Spinal cord (tissue), 10 donors: ENCODE results near the gene EYA3. TPM values are rescaled to one million over a fixed set of nuclear protein-coding genes. Genes with fewer than 3 reads are reported as not detected.
A peak's percentile ranks its signal among the peaks of the same experiment; 100 is the strongest.

Experiments used
- DNase-seq, 6 donors: peaks; one replicate each; pipeline versions ENCODE4 v3.0.0 to v3.0.0-alpha.2; 2013 to 2015; ENCODE audit warnings: low spot score in 6 of 6, low read depth in 4 of 6
- H3K27ac ChIP-seq: one replicate; pipeline ENCODE4 v1.5.1; 2013; ENCODE audit warnings: low read depth, low read length, control low read depth
- H3K27me3 ChIP-seq: one replicate; pipeline ENCODE4 v1.6.1; 2013; ENCODE audit warnings: low read length; ENCODE audit not compliant: control insufficient read depth, insufficient read depth
- H3K36me3 ChIP-seq: one replicate; pipeline ENCODE4 v1.6.1; 2013; ENCODE audit warnings: low read length; ENCODE audit not compliant: control insufficient read depth, insufficient read depth
- H3K4me1 ChIP-seq: one replicate; pipeline ENCODE4 v1.6.1; 2013; ENCODE audit warnings: low read length; ENCODE audit not compliant: control insufficient read depth, insufficient read depth
- H3K4me3 ChIP-seq: one replicate; pipeline ENCODE4 v1.5.1; 2013; ENCODE audit warnings: low read depth, low read length, control low read depth
- H3K9me3 ChIP-seq: one replicate; pipeline ENCODE4 v1.6.1; 2013; ENCODE audit warnings: low read length; ENCODE audit not compliant: control insufficient read depth, insufficient read depth
- whole genome bisulfite sequencing: methylation state at CpG from one replicate; pipeline ENCODE4 v1.1.5; 2013; ENCODE audit warnings: missing lambda C conversion rate; ENCODE audit not compliant: insufficient coverage; 5-methylcytosine and 5-hydroxymethylcytosine counted together
- polyA plus RNA-seq, 2 donors: library from polyadenylated mRNA; unstranded; fragments of 120-200 nt; gene quantifications; one replicate each; pipeline ENCODE4 v1.2.1, GENCODE V29; 2013; ENCODE audit not compliant: insufficient read length in 2 of 2
- total RNA-seq, 2 donors: library from RNA; depleted of rRNA in 1 of 2; stranded (reverse); fragments of 120-200 nt in 1 of 2; fragments of >200 nt in 1 of 2; gene quantifications; one replicate each; pipeline versions ENCODE4 v1.2.3 to v1.2.4, GENCODE V29; 2013 to 2014
- donor health status: healthy.

The EYA3 gene
- total and polyA plus RNA-seq, 4 donors = 14.3 to 17.5 (median 15.1) TPM

DNA sequence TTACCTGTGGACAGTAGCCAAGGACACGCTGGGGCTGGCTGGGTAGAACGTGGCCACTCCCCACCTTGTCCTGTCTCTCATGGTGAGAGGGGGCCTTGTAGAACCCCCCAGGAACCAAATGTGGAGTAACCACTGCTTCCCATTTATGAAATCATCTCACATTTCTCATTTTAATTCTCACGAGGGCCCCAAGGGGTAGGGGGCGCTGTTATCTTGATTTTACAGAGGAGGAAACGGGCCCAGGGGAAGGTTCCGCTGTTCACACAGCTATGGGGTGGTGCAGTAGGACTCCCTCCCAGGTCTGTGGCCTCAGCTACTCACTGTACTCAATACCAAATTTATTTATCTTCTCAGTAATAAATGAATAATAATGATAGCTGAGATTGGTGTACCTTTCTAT, 148.1 kb downstream of the EYA3 start:
- WGBS = 67% methylated on average over 2 of the region's 6 CpGs
- Histone ChIP-seq H3K27ac (no peak overlapping the region), H3K9me3 (no peaks in the 10 kb centered on the region), H3K4me1 (peaks cover 1% of the 10 kb centered on the region), H3K4me3 (no peak overlapping the region), H3K27me3 (peaks cover 3% of the 10 kb centered on the region), H3K36me3 (no peaks in the 10 kb centered on the region)
- DNase-seq = no peak

DNA sequence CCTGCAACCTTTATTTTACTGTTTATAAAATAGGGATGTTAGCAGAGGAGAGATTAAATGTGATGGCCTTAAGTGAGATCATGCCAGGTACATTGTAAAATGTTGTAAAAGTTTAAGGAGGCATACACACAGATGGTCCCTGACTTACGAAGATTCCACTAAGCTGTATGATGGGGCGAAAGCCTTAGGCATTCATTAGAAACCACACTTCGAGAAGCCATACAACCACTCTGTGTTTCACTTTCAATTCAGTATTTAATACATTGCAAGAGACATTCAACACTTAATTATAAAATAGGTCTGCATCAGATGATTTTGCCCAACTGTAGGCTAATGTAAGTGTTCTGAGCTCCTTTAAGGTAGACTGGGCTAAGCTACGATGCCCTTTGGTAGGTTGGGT, 149.9 kb downstream of the EYA3 start:
- Histone ChIP-seq H3K4me3 (no peak overlapping the region), H3K27me3 (peaks cover 10% of the 10 kb centered on the region), H3K27ac (no peak overlapping the region), H3K9me3 (no peaks in the 10 kb centered on the region), H3K36me3 (no peaks in the 10 kb centered on the region), H3K4me1 (peaks cover 8% of the 10 kb centered on the region)
- DNase-seq = no peak
- no CpG with 5 or more reads among the region's 4 CpGs for WGBS

DNA sequence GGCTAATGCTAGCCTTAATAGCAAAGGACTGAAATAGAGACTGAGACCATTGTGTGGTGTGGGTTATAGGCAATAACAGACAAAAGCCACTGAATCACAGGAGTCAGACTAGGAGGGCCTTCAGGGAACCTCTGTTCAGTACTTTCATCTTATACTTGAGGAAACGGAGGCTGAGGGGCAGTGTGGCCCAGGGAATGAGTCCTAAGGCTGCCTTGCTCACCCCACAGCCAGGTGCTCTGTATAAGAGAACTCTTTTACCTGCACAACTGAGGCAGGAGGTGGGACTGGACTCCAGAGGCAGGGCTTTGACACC, 150.9 kb downstream of the EYA3 start:
- no CpG with 5 or more reads among the region's 1 CpG for WGBS
- H3K27ac ChIP-seq = no peak overlapping the region
- no peaks in the 10 kb centered on the region for H3K9me3 ChIP-seq
- no peak for DNase-seq
- no peak overlapping the region for H3K4me3 ChIP-seq
- no peaks in the 10 kb centered on the region for H3K36me3 ChIP-seq
- H3K4me1 ChIP-seq = peaks cover 8% of the 10 kb centered on the region
- H3K27me3 ChIP-seq = peaks cover 10% of the 10 kb centered on the region

GRCh38 chr1:27936370-27936769, 152.0 kb downstream of the EYA3 start:
- peaks cover 8% of the 10 kb centered on the region for H3K4me1 ChIP-seq
- DNase-seq = no peak
- H3K27me3 ChIP-seq = peaks cover 10% of the 10 kb centered on the region
- no peaks in the 10 kb centered on the region for H3K36me3 ChIP-seq
- H3K27ac ChIP-seq = no peak overlapping the region
- no peaks in the 10 kb centered on the region for H3K9me3 ChIP-seq
- WGBS = no CpG with 5 or more reads among the region's 5 CpGs
- H3K4me3 ChIP-seq = no peak overlapping the region

- Histone ChIP-seq H3K4me3 (no peak overlapping the region), H3K27me3 (peaks cover 10% of the 10 kb centered on the region), H3K27ac (no peak overlapping the region), H3K36me3 (no peaks in the 10 kb centered on the region), H3K9me3 (no peaks in the 10 kb centered on the region), H3K4me1 (peaks cover 8% of the 10 kb centered on the region)
- WGBS = 66% methylated on average over 7 of the region's 8 CpGs
- no peak for DNase-seq
These were observed 152.7 kb downstream of the EYA3 start for GRCh38 chr1:27935721-27936120.

GRCh38 chr1:27934818-27935549, 153.4 kb downstream of the EYA3 start, which contains the start of gene SMPDL3B:
Gene SMPDL3B, plus strand, starts transcription at chr1:27935000. Its CDS starts 184 bp downstream, at chr1:27935184.
- Histone ChIP-seq H3K4me3 (no peak within 1 kb of the TSS), H3K27ac (no peak within 1 kb of the TSS), H3K36me3 (no peaks in the 10 kb centered on the region), H3K4me1 (peaks cover 8% of the 10 kb centered on the region), H3K27me3 (peaks cover 10% of the 10 kb centered on the region), H3K9me3 (no peaks in the 10 kb centered on the region)
- 10% methylated on average over 15 of the region's 16 CpGs for WGBS
- peak in 1 of 6 donors; percentile 2 for DNase-seq

DNA sequence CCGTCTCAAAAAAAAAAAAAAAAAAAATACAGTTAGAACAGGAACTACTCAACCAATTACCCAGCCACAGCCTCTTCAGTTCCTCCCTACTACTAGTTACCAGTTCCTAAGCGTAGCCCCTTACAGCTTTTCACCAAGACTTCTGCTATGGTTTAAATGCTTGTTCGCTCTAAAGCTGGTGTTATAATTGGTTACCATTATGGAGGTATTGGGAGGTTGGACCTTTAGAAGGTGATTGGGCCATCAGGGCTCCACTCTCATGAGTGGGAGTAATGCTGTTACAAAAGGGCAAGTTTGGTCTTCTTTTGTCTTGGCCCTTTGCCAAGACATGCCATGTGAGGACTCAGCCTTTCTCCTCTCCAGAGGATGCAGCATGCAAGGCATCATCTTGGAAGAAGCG, 156.7 kb downstream of the EYA3 start:
- H3K27ac ChIP-seq = no peak overlapping the region
- peaks cover 10% of the 10 kb centered on the region for H3K27me3 ChIP-seq
- 73% methylated on average over 1 of the region's 4 CpGs for WGBS

GRCh38 chr1:27931184-27931583, 157.2 kb downstream of the EYA3 start:
- WGBS = 60% methylated on average over 1 of the region's 6 CpGs
- H3K4me1 ChIP-seq = peaks cover 8% of the 10 kb centered on the region
- H3K36me3 ChIP-seq = no peaks in the 10 kb centered on the region
- H3K27me3 ChIP-seq = peaks cover 10% of the 10 kb centered on the region
- H3K9me3 ChIP-seq = no peaks in the 10 kb centered on the region
- no peak overlapping the region for H3K4me3 ChIP-seq
- no peak for DNase-seq
- no peak overlapping the region for H3K27ac ChIP-seq

More for the DNA sequence above, 156.7 kb downstream of the EYA3 start:
- no peaks in the 10 kb centered on the region for H3K9me3 ChIP-seq
- H3K4me3 ChIP-seq = no peak overlapping the region
- no peak for DNase-seq
- H3K4me1 ChIP-seq = peaks cover 8% of the 10 kb centered on the region
- no peaks in the 10 kb centered on the region for H3K36me3 ChIP-seq

DNA sequence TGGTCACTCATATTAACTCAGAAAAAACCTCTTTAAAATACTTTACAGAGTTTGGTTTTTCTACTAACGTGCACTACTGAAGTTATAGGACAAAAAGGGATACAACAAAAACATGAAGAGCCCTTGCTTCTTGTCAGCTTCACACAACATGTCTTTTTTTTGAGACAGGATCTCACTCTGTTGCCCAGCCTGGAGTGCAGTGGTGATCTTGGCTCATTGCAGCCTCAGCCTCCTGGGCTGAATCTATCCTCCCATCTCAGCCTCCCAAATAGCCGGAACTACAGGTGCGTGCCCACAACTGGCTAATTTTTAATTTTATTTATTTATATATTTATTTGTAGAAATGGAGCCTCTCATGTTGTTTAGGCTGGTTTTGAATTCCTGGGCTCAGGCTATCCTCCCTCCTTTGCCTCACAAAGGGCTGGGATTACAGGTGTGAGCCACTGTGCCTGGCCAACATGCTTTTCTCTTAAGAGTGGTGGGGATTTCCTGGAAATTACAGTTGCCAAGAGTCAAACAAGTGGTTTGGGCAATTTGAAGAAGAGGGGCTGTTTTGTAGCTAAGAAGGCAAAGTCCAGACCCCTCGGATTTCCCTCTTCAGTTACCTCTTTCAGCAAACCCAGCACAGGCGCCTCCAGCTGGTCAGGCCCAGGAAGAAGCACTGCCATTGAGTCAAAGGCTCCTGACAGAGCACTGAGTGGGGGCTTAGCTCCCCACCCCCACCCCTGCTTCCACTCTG, 160.0 kb downstream of the EYA3 start:
- 87% methylated on average over 3 of the region's 5 CpGs for WGBS
- Histone ChIP-seq H3K27me3 (no peaks in the 10 kb centered on the region), H3K27ac (no peak overlapping the region)

DNA sequence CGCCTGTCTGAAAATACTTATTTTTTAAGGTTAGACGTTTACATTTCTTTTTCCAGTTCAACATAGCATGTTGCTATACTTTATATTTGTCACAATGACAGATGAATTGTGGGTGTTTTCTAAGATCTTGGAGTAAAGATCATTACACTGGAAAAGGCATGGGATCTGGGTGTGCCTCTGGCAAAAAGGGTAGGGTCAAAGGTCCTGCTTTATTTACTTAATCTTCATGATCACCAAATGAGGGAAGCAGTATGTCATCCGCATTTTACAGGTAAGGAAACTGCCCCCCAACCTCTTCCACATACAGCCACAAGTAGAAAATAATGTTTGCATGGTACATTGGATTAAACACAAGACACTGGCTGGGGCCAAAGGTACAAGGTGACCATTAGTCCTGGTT, 166.1 kb downstream of the EYA3 start:
- no CpG with 5 or more reads among the region's 3 CpGs for WGBS
- Histone ChIP-seq H3K9me3 (no peaks in the 10 kb centered on the region), H3K27me3 (no peaks in the 10 kb centered on the region), H3K27ac (no peak overlapping the region), H3K36me3 (no peaks in the 10 kb centered on the region), H3K4me1 (no peaks in the 10 kb centered on the region), H3K4me3 (no peak overlapping the region)
- no peak for DNase-seq

More for the DNA sequence above, 160.0 kb downstream of the EYA3 start:
- Histone ChIP-seq H3K9me3 (no peaks in the 10 kb centered on the region), H3K36me3 (no peaks in the 10 kb centered on the region), H3K4me1 (no peaks in the 10 kb centered on the region), H3K4me3 (no peak overlapping the region)
- no peak for DNase-seq
